B cell (primary cell): ENCODE data around the gene AP4S1.

Experiments used
- CTCF ChIP-seq: fragments of 200-600 bp; IDR thresholded peaks from one replicate; pipeline ENCODE4 v1.8.0; 2022; ENCODE audit warnings: antibody characterized with exemption, mild to moderate bottlenecking
- EZH2 ChIP-seq: IDR thresholded peaks from 2 replicates; pipeline ENCODE4 v1.6.1; 2012; ENCODE audit warnings: borderline replicate concordance, low read depth, mild to moderate bottlenecking, moderate library complexity, low read length; ENCODE audit not compliant: insufficient read depth, poor library complexity, severe bottlenecking

- TF ChIP-seq CTCF (no peak), EZH2 (no peak)
These were observed 44.5 kb upstream of the AP4S1 start for GRCh38 chr14:30980980-30981379.
